Thyroid gland (tissue), 4 donors: ENCODE measurements around the gene DNAH1.

Experiments used
- POLR2A ChIP-seq, 2 donors: fragments of 450-650 bp; IDR thresholded peaks; one replicate each; pipeline ENCODE4 v1.6.1; 2017; ENCODE audit warnings: antibody characterized with exemption in 2 of 2, mild to moderate bottlenecking in 2 of 2, moderate library complexity in 1 of 2
- TF ChIP-seq, protein P1 (sequence below), 6 experiments: fragments of 200-600 bp in 3 of 6; fragments of 450-650 bp in 3 of 6; sonication (generic) in 3 of 6; IDR thresholded peaks; one replicate each; pipeline ENCODE4 v1.5.1; 2016 to 2019; ENCODE audit warnings: antibody characterized with exemption in 6 of 6, mild to moderate bottlenecking in 2 of 6, inconsistent platforms in 1 of 6, moderate library complexity in 1 of 6

DNA sequence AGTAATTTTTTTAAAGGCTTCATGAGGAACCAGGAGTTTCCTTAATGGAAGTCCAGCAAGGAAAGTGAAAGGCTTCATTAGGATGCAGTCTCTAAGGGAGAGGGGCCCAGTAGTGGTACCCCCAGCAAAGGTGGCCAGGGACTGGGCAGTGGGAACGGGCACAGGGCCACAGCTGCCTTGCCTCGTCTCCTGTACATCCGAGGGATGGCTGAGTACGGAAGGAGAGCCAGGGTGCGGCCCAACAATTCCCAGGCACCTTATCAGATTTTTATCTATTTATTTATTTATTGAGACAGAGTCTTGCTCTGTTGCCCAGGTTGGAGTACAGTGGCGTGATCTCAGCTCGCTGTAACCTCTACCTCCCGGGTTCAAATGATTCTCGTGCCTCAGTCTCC, 114.3 kb downstream of the DNAH1 start:
- TF ChIP-seq POLR2A (IDR thresholded peaks at IDR 0.05), result no peak
- TF ChIP-seq, protein P1, sequence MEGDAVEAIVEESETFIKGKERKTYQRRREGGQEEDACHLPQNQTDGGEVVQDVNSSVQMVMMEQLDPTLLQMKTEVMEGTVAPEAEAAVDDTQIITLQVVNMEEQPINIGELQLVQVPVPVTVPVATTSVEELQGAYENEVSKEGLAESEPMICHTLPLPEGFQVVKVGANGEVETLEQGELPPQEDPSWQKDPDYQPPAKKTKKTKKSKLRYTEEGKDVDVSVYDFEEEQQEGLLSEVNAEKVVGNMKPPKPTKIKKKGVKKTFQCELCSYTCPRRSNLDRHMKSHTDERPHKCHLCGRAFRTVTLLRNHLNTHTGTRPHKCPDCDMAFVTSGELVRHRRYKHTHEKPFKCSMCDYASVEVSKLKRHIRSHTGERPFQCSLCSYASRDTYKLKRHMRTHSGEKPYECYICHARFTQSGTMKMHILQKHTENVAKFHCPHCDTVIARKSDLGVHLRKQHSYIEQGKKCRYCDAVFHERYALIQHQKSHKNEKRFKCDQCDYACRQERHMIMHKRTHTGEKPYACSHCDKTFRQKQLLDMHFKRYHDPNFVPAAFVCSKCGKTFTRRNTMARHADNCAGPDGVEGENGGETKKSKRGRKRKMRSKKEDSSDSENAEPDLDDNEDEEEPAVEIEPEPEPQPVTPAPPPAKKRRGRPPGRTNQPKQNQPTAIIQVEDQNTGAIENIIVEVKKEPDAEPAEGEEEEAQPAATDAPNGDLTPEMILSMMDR (IDR thresholded peaks at IDR 0.05), result no peak
